GM19463 (cell line): ENCODE results near the gene ARHGAP24.
"Not testable (repeated sequence)": the region's sequence is repeated elsewhere in the genome, so short reads cannot be mapped to it uniquely, and the experiment has no call there.

ENCODE experiments used
- ATAC-seq: cut with Tn5 transposase; IDR thresholded peaks from one replicate; pipeline ENCODE4 v1.9.1; 2021; ENCODE audit warnings: mild to moderate bottlenecking, moderate library complexity; ENCODE audit not compliant: unreplicated experiment

ARHGAP24 gene

DNA sequence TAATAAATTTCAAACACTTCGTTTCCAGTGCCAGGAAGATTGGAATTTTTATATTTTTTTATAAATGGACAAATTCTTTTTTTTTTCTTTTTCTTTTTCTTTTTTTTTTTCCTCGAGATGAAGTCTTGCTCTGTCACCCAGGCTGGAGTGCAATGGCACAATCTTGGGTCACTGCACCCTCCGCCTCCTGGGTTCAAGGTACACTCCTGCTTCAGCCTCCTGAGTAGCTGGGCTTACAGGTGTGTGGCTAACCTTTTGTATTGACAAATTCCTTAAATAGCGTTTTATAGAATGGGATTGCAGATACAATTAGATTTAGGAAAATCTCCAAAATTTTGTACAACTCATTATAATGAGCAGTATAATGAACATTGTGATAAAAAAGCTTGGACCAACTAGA, 328.9 kb downstream of the ARHGAP24 start:
- no peak for ATAC-seq

GRCh38 chr4:85805891-85806290, 330.9 kb downstream of the ARHGAP24 start:
- ATAC-seq: no peak

DNA sequence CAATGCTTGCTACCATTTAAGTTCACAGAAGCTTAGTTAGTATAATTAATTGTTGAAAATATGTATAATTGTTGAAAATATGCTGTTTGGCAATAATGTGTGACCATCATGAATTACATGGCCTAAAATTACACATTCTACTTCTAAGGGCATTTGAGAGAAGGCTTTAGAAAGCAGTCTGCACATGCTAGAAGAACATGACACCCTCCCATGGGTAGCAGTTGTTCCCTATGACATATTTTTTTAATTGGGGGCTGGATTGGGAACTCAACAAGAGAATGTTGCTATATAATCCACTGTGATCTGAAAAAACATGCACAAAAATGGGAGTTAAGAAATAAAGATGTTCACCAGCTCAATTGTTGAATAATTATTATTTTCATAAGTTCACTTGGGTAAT, 331.4 kb downstream of the ARHGAP24 start:
- ATAC-seq: no peak

GRCh38 chr4:85807247-85807950, 332.4 kb downstream of the ARHGAP24 start:
- ATAC-seq: no peak

DNA sequence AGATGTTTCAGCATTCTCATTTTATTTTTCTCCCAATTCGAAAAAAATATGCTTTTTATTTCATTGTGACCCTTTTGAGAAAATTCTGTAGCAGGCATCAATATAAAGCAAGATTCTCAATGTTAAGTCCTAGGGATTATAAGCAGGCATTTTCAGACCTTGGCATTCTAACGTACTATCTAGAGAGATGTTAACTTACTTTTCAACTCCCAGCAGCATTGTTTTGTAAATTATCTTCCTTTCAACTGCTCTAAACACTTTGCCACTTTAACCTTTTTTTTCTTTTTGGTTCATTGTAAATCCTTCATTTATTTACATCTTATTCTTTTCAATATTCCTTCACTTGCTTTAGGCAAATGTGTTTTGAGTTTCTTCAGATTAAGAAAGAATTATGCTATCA, 333.2 kb downstream of the ARHGAP24 start:
- no peak for ATAC-seq

DNA sequence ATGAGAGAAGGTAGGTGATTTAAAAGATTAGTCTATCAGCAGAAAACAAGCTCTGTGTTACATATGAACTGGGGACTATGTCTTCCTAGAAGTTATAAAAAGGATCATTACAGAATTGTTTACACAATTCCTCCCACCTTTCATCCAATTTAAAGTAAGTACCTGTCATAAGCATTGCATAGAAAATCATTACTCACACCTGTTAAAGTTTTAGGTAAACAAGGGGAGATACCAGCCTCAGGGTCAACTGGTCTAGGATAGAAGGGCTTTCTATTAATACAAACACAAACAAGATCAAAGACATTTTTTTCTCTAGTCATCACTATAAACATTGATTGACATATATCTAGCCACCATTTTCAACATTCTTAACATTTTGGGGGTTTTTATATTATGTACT, 333.9 kb downstream of the ARHGAP24 start:
- no peak for ATAC-seq

GRCh38 chr4:85812776-85813175, 337.8 kb downstream of the ARHGAP24 start:
- peak; percentile 92 for ATAC-seq

GRCh38 chr4:85815796-85816459, 341.0 kb downstream of the ARHGAP24 start:
- ATAC-seq: no peak

DNA sequence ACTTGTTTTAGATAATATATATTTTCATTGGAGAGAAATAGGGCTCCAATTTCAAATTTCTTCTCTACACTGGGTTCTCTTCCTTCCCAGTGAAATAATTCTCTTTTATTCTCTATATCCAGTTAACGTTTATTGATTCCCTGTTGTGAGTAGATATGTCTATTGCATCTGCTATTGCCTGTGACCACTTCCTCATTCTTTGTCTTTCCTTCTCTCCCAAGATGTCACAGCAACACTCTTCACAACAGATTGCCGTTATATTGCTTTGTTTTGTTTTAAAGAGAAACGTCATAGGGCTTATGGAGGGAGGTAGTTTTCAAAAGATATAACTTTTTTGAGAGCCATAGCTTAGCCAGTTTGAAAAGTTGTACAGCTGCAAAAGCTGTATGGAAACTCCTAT, 343.8 kb downstream of the ARHGAP24 start:
- ATAC-seq: no peak

- ATAC-seq: not testable (repeated sequence)
Measured at GRCh38 chr4:85820101-85820500, 345.2 kb downstream of the ARHGAP24 start.

DNA sequence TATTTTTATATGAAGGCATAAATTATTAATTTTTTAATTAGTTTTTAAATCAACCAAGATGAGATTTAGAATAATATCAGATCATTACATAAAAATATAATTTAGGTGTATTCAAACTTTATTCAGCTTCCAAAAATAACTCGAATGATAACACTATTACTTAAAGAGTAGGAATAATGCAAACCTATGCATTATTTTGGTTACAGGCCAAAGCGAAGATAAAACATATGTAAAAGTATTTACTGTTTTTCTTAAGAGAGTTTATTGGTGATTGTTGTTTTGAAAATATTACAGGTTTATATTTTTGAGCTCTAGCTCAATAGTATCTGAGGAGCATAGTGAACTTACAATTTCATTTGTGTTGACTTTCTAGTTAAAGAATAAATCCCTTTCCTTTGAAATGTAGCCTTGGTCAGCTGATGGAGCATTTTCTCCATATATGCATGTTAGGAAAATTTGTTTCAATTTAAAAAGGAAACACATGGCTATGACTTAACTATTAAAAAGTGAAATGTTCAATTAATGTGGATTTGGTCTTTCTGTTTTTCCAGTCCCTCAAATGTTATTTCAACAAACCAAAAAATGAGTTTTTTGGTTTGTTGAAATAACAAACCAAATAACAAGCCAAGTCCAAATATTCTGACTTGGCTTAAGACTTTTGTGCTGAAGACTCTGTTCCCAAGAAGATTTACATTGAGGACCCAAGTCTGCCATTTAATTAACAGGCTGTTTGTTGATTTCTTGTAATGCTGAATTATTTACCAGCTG, 346.9 kb downstream of the ARHGAP24 start:
- no peak for ATAC-seq

- ATAC-seq: no peak
Measured at GRCh38 chr4:85823295-85823694, 348.3 kb downstream of the ARHGAP24 start.

DNA sequence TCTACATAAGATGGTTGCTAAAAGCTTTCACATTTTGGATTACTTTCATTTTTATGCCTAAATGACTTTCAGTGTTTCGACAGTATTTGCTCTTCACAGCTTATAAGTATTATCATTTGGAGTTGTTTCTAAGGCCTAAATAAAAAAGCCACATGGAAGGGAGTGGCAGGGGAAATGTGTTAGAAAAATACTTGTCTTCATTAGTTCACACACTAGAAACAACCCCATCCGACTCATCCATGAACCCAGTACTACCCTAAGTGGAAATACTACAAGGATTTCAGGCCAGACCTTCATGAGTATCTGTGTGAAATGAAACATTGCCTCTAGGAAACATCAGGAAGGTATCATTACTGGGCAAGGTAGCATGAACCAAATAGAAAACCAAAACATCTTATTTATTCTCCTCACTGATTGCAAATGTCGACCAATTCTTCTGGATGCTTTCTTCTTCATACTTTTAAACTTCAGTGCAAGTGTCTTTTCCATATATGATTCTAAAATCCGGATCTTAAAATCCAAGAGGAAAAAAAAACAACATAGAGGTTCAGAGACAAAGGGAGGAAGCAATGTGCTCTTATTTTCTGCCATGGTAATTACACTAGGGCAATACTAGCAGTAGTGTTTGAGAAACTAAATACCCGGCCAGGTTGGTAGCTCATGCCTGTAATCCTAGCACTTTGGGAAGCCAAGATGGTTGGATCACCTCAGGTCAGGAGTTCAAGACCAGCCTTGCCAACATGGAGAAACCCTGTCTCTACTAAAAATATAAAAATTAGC, 349.4 kb downstream of the ARHGAP24 start:
- ATAC-seq: no peak

- peak; percentile 69 for ATAC-seq
Measured at GRCh38 chr4:85826060-85826678, 351.2 kb downstream of the ARHGAP24 start.

GRCh38 chr4:85828027-85828890, 353.3 kb downstream of the ARHGAP24 start:
- no peak for ATAC-seq

GRCh38 chr4:85829276-85830051, 354.5 kb downstream of the ARHGAP24 start:
- no peak for ATAC-seq

DNA sequence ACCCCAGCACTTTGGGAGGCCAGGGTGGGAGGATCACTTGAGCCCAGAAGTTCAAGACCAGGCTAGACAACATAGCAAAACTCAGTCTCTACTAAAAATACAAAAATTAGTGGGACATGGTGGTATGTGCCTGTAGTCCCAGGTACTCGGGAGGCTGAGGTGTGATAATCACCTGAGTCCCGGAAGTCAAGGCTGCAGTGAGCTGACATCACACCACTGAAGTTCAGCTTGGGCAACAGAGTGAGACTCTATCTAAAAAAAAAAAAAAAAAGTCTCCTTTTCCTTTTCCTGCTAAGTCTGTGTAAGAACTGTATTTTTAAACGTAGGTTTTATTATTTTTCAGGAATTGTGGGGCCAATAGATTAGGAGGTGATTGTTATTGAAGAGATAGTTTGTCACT, 356.7 kb downstream of the ARHGAP24 start:
- ATAC-seq: no peak

- no peak for ATAC-seq
Measured at GRCh38 chr4:85833302-85833701, 358.4 kb downstream of the ARHGAP24 start.

GRCh38 chr4:85834934-85835333, 360.0 kb downstream of the ARHGAP24 start:
- ATAC-seq: no peak
